NCI-H2081 (cell line): ENCODE measurements around the gene RHOT1.
"Not testable (repeated sequence)": the region's sequence is repeated elsewhere in the genome, so short reads cannot be mapped to it uniquely, and the experiment has no call there.

Experiments used
- DNase-seq, 2 experiments: peaks; one replicate each; lab custom pipeline; 2025; lab: John Stamatoyannopoulos, UW

RHOT1 gene

DNA sequence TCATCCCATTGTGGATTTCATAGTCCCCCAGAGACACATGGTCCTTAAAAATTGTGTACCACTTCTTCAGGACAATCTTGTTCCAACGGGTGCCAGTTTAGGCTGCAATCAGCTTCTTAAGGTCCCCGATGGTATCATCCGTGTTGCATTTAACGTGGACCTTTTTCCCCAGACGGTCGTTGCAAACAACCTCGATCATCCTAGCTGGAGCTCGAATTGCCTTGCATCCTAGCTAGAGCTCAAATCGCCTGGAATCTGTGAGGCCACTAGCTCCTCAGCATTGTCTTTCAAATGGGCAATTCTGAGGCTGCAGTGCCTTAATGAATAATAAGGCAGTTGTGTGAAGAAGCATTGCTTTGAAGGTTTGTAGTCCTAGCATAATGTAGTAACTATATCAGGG is 85.6 kb downstream of the RHOT1 start:
- DNase-seq = no peak

DNA sequence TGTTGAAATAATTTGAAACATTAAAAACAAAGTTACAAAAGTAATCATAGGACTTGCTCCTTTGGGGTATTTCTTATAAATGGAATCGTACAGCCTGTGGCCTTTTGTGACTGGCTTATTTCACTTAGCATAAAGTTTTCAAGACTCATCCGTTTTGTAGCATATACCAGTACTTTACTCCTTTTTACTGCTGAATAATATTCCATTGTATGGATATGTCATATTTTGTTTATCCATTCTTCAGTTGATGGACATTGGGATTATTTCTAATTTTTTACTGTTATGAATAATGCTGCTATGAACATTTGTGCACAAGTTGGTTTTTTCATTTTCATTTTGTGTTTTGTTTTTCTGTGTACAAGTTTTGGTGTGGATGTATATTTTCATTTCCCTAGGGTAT is 93.3 kb downstream of the RHOT1 start:
- no peak for DNase-seq

DNA sequence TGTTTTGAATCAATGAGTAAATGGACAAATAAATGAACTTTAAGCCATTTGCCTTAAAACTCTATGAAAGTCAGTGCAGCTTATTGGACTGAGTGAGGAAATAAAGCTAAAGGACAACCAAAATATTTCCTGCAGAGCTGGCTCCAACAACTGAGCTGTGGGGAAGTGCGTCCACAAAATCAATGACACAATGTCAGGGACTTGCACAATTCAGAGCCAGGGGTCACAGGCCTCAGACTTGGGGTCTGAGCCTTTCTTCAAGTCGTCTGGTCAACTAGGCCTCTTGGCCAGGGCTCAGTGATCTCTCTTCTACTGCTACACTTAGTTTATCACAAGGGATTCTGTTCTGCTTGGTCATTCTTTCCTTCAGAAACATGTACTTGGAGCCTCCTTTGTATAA is 97.2 kb downstream of the RHOT1 start:
- no peak for DNase-seq

DNA sequence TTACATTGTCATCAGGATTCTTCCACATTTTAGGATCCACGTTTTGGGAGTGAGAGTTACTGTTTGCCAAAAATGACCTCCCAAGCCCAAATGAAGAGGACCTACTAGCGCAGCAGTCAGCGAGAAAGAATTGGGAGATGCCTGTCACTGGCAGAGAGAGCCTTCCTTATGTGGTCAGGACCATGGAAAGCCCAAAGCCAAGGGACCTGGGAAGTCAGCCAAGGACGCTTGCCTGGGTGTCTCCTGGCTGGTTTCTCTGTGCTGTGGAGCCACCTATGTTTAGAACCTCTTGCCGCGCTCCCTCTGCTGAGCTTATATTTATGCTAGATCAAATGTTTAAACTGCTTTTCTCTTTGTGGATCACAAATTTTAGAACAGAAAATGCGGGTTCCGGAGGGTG is 98.4 kb downstream of the RHOT1 start:
- DNase-seq = no peak

DNA sequence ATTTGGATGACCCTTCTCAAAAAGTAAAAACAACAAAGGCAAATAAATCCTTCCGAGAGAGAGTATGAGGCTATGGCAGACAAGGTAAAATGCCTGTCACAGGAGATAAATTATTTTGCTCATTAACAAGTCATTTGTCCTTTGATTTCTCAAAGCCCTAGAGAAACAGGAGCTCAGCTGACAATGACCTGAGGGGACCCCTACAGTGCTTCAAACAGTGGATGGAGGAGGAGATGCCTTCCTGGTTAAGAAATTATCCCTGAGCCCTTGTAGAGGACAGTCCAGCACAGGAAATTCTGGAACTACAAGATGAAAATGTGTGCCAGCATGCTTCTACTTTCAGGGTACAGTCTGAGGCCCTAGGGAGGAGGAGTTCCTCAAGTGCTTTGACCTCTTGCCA is 99.3 kb downstream of the RHOT1 start:
- no peak for DNase-seq

DNA sequence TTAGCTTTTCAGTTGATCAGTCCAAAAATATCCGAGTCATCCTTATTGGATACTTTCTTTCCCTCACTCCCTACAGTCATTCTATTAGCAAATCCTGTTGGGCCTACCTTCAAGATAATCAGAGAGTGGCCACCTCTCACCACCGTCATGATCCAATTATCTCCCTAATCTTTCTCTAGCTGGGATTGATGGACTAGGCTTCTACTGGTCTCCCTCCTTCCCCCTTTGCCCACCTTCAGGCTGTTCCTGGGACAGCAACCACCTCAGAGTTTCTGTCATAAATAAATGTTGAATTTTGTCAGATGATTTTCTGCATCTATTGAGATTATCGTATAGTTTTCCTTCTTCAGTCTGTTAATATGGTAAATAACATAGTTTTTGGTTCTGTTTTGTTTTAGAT is 107.2 kb downstream of the RHOT1 start:
- DNase-seq = no peak

DNA sequence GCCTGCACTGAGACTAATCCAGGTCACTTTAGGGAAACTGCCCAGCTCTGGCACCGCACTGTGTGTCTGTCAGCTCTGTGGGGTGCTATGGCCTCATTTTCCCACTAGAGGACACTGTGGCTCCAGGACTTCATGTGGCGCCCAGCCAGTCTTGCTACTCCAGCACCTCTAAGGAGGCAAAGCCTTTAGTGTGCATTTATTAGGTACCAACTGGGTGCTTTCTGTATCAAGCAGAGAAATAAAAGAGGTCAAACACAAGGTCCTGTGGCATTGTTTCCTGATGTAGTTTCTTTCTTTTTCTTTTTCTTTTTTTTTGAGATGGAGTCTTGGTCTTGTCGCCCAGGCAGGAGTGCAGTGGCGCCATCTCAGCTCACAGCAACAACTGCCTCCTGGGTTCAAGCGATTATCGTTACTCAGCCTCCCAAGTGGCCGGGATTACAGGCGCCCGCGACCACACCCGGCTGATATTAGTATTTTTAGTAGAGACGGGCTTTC is 110.9 kb downstream of the RHOT1 start:
- peak; percentile 60 to 71 for DNase-seq

DNA sequence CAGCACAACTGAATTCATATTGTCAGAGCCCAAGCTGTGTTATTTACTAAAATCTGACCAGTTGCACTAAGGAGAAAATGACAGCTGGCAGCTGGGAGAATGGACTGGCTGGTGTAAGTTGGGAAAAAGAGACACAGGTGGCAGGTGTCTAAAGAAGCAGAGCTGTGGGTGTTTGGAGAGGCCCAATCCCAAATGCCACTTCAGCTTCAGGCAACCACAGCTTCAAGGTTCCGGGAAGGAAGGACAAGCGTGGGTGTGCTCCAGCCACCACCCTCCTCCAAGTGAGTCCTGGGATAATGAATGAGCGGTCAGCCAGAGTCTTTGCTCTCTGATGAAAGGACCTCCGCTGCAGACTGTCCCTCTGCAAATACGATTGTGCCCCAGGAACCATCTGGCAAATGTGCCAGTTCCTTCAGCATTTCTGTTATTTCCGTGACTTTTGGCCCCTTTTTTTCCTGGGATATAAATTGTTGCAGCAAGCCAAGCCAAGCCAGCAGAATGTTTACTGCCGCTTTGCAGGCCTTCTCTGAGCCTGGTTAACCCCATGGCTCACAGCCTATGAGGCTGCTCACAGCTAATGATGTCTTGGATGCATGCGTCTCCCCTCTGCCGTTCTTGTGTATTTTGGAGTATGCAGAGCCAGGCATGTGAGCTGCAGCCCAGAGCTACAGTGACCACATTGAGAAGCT is 113.9 kb downstream of the RHOT1 start:
- DNase-seq = no peak

DNA sequence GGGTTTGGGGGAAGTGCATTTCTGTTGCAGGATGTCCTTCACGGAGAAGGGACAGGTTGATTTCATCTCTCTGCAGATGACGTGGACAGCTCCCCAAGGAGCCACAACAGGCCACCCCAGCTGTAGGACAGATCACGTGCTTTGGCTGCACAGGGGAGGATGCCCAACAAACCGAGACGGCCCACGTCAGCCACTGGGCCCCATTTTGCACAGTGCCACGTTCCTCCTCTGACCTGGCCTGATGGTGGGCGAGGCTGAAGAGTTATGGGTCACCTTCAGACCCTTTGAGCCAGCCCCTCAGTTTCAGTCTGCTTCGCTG is 114.4 kb downstream of the RHOT1 start:
- no peak for DNase-seq

DNA sequence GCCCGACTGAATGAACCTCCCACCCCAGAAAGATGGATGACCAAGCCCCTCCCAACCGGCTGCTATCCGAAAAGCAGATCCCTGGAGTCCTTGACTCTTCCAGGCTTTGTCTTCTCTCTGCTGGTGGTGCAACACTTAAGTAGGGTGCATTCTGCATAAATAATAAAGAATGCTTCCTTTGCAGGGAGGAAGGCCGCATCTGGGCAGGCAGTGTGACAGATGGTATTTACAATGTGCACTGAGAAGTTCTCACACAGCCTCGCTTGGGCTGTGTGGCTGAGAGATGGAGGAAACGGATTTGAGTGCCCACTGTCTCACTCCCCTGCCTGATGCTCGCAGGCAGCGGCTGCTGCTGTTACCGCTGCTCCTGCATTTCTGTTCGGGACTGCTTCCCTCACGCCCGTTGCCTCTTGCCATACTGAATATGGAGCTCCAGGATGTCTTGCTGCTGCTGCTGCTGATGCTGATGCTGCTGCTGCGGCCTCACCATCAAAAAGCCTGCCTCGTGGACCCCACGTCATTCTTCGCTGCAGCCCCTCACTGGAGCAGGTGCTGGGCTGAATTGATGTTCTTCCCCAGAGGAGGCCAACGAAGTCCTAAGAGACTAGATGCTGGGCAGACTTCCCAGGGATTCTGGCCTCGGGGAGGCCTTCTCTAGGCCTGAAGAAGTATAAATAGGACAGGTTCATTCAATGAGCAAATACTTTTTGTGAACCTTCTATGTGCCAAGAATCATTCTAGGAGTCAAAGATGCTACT is 116.3 kb downstream of the RHOT1 start:
- DNase-seq = no peak

DNA sequence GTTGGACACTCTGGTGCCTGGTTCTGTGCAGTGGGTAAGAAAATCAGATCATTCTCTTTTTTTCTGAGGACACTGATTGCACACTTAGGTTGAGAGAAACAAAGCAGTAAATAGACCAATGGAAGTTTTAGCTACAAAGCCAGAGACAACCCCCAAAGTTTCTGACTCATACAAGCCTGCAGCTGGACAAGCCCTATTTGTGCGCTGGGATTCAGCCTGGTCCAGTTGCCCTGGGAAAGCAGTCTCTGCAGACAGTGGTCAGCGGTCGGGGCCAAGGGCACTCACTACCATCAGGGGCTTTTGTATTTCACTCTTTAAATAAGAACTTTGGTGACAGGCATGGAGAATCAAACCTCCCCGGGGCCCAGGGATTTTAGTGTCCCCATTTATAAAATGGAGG is 117.3 kb downstream of the RHOT1 start:
- no peak for DNase-seq

DNA sequence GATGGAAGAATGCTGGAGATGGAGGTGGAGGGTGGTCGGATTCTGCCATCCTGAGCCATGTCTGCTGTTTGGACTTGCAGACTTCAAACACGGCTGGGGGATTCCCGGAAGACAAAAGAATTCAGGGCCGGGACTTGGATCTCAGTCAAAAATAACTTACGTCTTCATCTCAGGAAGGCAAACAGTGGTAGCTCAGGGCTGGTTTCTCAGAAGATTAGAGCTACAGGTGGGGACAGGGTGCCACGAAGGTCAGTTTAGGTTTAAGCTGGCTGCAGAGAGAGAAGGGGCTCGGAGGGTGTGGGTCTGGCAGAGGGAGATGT is 119.1 kb downstream of the RHOT1 start:
- DNase-seq = no peak

DNA sequence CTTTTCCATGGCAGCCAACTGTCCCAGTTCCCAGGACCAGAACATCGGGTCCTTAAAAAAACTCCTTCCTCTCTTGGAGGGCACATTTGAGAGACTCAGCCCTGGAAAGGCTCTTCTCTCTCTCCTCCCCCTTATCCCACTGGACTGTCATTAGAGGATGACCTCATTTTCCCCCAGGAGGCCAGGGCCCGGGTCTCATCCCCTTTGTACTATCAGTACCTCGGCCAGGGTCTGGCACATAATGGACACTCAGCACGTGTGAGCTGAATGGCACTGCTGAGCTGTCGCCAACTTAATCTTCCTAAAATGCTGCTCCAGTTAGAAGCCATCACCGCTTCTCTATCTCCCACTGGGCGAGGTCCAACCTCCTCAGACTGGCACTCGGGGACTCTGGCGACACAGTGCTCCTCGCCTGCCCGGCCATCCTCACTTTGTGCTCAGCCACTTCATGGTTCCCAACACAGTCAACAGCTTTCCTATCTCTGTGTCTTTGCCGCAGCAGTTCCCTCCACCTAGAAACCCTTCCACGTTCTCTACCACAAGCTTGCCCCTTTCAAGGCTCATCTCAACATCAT is 119.7 kb downstream of the RHOT1 start:
- DNase-seq = no peak

DNA sequence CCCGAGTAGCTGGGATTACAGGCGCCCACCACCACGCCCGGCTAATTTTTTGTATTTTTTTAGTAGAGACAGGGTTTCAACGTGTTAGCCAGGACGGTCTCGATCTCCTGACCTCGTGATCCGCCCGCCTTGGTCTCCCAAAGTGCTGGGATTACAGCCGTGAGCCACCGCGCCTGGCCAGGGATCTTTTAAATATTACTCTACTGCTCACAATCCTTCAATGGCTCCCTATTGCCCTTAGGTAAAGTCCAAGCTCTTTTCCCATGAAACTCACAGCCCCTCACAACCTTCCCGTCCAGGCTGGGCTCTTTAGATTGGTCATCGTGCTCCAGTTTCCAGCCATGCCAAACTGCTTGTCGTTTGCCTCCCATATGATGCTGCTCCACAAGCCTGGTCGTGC is 121.2 kb downstream of the RHOT1 start:
- DNase-seq = not testable (repeated sequence)

DNA sequence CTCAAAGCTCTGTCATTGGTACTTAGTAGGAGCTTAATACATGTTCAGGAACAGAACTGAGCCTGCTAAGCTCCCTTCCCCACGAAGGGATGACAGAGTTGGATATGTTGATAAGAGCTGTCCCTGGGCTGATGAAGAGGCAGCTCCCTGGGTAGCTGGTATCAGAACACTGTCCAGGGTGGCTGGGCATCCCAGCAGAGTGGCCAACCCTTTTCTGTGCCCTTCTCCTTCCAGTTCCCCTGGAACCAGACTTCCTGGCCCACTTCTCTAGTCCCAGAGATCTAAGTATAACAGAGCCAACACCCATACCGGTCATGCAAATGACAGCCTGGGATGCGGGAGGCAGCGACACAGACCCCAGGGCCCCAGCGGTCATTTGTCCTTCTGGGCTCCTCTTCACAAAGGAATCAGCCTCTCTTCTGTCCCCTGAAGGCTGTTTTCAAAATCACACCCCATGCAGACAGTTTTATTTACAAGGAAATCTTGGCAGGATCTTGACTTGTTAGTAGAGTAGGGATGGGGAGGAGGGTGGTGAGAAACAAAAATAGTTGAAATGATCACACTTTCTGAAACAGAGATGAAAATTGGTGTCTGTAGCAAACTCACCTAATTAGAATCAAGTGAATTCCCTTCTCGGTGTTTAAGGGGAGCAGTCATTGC is 122.0 kb downstream of the RHOT1 start:
- DNase-seq = no peak

DNA sequence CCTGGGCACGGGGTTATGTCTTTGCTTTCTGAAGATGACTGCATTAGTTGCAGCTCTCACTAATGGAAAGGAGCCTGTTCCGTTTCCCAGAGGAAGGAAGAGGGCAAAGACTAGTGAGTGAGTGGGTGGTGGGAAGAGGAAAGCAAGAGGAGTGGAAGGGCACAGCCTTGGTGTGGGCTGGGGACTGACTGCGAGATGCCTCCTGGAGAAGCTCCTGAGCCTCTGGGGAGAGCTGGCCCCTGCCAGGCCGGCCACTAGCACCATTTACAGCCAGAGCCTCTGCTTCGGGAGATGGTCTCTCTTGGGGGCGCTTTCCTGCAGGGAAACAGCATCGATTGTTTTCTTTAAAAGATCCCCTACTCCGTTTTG is 122.5 kb downstream of the RHOT1 start:
- no peak for DNase-seq

DNA sequence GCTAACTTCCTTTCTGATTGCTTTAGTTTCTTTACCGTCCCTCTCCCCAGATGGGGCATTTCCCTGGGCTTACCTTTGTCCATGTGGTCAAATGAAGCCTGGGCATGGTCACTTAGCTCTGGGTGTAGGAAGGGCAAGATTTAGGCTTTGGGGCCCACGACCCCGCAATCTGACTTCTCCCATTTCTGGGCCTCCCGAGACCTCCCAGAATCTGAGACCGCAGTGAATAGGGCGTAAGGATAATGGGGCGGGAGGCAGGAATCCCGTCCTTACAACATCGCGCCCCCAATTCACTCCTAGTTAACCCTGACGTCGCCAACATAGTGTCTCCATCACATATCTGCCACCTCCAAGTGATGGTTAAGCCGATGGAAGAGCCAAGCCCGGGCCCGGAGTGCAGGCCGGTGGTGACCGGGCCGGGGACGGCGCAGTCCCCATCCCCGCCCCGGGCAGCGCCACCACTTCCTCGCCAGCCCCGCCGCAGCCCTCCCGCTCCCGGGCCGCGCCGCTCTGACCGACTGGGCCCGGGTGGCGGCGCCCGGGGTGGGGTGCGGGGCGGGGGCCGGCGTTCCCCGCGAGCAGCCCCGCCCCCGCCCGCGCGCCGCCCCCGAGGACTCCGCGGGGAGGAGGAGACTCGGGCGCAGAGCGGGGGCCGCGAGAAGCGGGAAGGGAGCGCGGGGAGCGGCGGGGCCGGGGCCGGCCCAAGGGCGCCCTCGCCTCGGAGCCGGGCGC is 123.1 kb downstream of the RHOT1 start, which contains the start of gene RHBDL3:
RHBDL3 (plus strand) TSS at position 641 of the 732 bp plus-strand sequence. CDS start 358 bp downstream, outside the sequence.
- no peak for DNase-seq

DNA sequence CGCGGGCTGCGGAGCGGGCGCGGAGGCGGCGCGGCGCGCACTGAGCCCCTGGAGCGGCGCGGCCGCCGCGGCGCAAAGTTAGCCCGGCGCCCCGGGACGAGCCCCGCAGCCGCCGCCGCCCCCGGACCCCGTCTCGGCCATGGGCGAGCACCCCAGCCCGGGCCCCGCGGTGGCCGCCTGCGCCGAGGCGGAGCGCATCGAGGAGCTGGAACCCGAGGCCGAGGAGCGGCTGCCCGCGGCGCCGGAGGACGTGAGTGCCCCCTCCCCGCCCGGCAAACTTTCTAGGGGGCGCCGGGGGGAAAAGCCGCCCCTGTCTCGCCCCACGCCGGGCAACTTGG is 123.7 kb downstream of the RHOT1 start:
- no peak for DNase-seq

DNA sequence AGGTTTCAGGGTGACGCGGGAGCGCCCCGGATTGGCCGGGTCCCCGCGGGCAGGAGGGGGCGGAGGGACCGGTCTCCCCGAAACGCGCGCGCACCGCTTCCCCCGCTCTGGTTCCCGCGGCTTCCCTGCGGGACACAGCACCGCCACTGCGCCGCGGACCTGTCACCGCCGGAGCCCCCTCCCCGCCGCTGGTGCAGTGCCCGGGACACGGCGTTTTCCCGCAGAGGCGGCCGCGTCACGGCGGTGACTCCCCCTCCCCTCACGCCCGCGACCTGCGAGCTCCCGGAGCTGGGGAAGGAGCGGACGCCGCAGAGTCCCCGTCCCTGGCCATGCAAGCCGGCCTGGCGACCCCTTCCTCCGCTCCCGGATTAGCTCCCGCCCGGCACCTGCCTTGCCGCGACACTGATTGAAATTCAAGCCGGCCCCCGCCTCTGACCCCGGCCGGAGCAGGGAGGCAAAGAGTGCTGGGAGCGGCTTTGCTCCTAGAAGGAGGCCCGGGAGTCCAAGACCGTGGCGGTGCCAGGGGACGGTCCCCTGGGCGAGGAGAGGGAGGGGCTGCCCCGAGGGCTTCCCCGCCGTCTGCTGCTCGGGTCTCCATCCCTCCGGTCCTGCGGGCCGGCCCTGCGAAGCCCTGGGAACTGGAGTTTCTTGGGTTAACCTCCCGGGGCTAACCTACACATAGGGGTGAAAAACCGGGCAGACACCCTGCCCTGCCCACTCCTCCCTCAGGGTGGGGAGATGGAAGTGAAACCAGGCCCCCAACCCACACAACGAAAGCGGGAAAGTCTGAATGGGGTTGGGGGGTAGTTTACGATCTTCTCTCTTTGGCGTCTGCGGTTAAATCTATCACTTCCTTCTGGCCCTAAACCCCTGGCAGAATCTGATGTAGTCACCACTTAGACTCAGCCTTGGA is 124.3 kb downstream of the RHOT1 start:
- DNase-seq = no peak

DNA sequence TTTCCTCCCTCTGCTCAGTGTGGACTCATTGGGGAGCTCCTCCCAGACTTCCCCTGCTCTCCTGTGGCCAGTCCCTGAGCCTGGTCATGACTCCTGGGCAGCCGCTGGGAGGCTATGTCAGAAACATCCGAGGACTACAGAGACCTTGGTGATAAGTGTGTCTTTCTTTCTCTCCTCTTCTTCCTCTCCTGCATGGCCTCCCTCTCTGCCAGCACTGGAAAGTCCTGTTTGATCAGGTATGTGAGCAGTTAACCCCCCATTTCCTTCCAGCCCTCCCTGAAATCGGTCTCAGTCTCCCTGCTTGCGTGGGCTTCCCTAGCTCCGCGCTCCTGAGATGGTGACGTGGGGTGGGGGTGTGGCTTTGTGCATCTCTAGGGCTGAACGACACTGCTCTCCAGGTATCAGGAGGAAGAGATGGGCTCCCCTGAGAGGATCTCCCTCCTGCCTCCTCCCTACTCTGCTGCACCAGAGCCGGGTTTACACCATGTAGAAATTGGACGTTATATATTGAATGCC is 125.4 kb downstream of the RHOT1 start:
- no peak for DNase-seq

DNA sequence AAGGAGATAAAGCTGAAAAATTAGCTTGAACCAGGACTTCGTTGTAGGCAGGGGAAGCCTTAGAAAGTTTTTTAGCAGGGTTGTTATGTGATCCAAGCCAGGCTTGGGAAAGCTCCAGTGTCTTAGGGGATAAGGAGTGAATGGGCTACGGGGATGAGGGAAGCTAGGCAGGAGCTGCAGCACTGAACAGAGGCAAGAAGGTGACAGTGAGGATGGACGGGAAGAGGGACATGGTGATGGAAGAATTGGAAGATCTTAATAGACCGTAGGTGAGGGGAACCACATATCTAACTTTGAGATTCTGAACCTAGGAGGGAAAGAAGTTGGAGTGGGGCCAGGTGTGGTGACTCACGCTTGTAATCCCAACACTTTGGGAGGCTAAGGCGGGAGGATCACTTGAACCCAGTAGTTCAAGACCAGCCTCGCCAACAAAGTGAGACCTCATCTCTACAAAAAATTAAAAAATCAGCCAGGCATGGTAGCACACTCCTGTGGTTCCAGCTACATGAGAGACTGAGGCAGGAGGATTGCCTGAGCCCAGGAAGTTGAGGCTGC is 126.5 kb downstream of the RHOT1 start:
- DNase-seq = no peak
